Natural killer cell (primary cell): ENCODE results near the gene KEL. TPM values are rescaled to one million over a fixed set of nuclear protein-coding genes. Genes with fewer than 3 reads are reported as not detected.

Source experiments
- ATAC-seq, 3 donors: fragments of 150-1000 bp in 2 of 3; fragments of 200-7000 bp in 1 of 3; cut with Tn5 transposase; 1 replicate in 1 of 3; 2 replicates in 2 of 3; pipeline ENCODE4 v1.10.0; 2021; ENCODE audit warnings: mild to moderate bottlenecking in 2 of 3, moderate library complexity in 2 of 3
- DNase-seq, 2 donors: peaks; one replicate each; pipeline versions ENCODE4 v3.0.0 to v3.0.0-alpha.2; 2013 to 2021; ENCODE audit warnings: mixed read lengths in 1 of 2
- H3K27ac ChIP-seq: one replicate; pipeline ENCODE4 v1.5.1; 2013; ENCODE audit warnings: mild to moderate bottlenecking, low read length
- H3K27me3 ChIP-seq: one replicate; pipeline ENCODE4 v1.6.1; 2013; ENCODE audit warnings: low read length; ENCODE audit not compliant: control insufficient read depth, insufficient read depth
- H3K36me3 ChIP-seq: one replicate; pipeline ENCODE4 v1.6.1; 2013; ENCODE audit warnings: low read length; ENCODE audit not compliant: control insufficient read depth, insufficient read depth
- H3K4me1 ChIP-seq: one replicate; pipeline ENCODE4 v1.6.1; 2013; ENCODE audit warnings: low read length; ENCODE audit not compliant: control insufficient read depth, insufficient read depth
- H3K4me3 ChIP-seq: one replicate; pipeline ENCODE4 v1.5.1; 2013; ENCODE audit warnings: low read length
- H3K9me3 ChIP-seq: one replicate; pipeline ENCODE4 v1.6.1; 2013; ENCODE audit warnings: low read length; ENCODE audit not compliant: control insufficient read depth, insufficient read depth
- H3K27ac Mint-ChIP-seq, 2 donors: one replicate each; pipeline ENCODE4 v1.8.0; 2022; ENCODE audit warnings: mild to moderate bottlenecking in 2 of 2, mixed read lengths in 2 of 2, moderate library complexity in 1 of 2
- H3K27me3 Mint-ChIP-seq, 2 donors: one replicate each; pipeline ENCODE4 v1.8.0; 2022; ENCODE audit warnings: low read depth in 2 of 2, mixed read lengths in 2 of 2
- H3K36me3 Mint-ChIP-seq: one replicate; pipeline ENCODE4 v1.8.0; 2022; ENCODE audit warnings: mixed read lengths
- H3K4me1 Mint-ChIP-seq, 2 donors: one replicate each; pipeline ENCODE4 v1.8.0; 2022; ENCODE audit warnings: mixed read lengths in 2 of 2
- H3K4me3 Mint-ChIP-seq: one replicate; pipeline ENCODE4 v1.8.0; 2022; ENCODE audit warnings: mild to moderate bottlenecking, moderate library complexity, mixed read lengths
- H3K9me3 Mint-ChIP-seq, 2 donors: one replicate each; pipeline ENCODE4 v1.8.0; 2022; ENCODE audit warnings: mixed read lengths in 2 of 2
- WGBS: methylation state at CpG from one replicate; pipeline ENCODE4 v1.1.7; 2013; ENCODE audit warnings: missing lambda C conversion rate; ENCODE audit not compliant: insufficient coverage; 5-methylcytosine and 5-hydroxymethylcytosine counted together
- intact Hi-C: fragments of 100-400 bp; cut with micrococcal nuclease; formaldehyde crosslinking; loops from one replicate; pipeline ENCODE4 v1.14.2; 2022
- total RNA-seq, 4 donors: library from RNA; stranded (reverse); fragments of 120-200 nt in 1 of 4; gene quantifications; one replicate each; pipeline versions ENCODE4 v1.2.3 to v1.2.4, GENCODE V29; 2013 to 2022
- TF ChIP-seq, protein P1 (sequence below): fragments of 200-600 bp; IDR thresholded peaks from one replicate; pipeline ENCODE4 v1.8.0; 2022; ENCODE audit warnings: antibody characterized with exemption

Gene KEL
- total RNA-seq, 3 donors from 2014 or later (not counting 1 experiment from before 2014, with no cell fraction given), result 0.09 to 0.61 TPM; not detected in 1

DNA sequence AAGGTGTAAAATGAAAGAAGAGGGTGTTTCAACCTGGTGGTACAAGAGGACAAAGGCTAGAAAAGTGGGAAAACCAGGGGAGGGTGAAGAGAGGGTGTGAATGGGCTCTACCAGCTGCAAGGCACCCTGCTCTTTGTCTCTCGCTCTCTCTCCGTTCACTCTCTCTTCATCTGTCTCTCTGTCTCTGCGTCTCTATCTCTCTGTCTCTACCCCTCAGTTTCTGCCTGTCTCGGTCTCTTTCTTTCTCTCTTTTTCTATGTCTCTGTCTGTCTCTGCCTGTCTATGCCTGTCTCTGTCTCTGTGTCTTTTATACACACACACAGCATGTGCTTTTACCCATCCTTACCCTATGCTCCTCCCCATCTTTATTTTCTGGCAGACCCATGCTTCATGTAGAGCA is 23.6 kb downstream of the KEL start:
- peaks cover 8 to 10% of the 10 kb centered on the region in 2 donors for H3K27me3 Mint-ChIP-seq
- no peaks in the 10 kb centered on the region for H3K9me3 ChIP-seq
- H3K36me3 Mint-ChIP-seq, result no peaks in the 10 kb centered on the region
- no peak overlapping the region for H3K4me3 Mint-ChIP-seq
- intact Hi-C loops, result no loop called here
- WGBS, result 95% methylated on average over 4 of the region's 4 CpGs
- H3K4me1 ChIP-seq, result no peaks in the 10 kb centered on the region
- no peak overlapping the region for H3K27ac Mint-ChIP-seq
- ATAC-seq, result no peak
- no peak overlapping the region for H3K27ac ChIP-seq
- no peaks in the 10 kb centered on the region for H3K27me3 ChIP-seq
- H3K9me3 Mint-ChIP-seq, result no peaks in the 10 kb centered on the region
- H3K4me3 ChIP-seq, result no peak overlapping the region
- no peaks in the 10 kb centered on the region for H3K36me3 ChIP-seq
- H3K4me1 Mint-ChIP-seq, result no peaks in the 10 kb centered on the region
- DNase-seq, result no peak
- TF ChIP-seq, protein P1, sequence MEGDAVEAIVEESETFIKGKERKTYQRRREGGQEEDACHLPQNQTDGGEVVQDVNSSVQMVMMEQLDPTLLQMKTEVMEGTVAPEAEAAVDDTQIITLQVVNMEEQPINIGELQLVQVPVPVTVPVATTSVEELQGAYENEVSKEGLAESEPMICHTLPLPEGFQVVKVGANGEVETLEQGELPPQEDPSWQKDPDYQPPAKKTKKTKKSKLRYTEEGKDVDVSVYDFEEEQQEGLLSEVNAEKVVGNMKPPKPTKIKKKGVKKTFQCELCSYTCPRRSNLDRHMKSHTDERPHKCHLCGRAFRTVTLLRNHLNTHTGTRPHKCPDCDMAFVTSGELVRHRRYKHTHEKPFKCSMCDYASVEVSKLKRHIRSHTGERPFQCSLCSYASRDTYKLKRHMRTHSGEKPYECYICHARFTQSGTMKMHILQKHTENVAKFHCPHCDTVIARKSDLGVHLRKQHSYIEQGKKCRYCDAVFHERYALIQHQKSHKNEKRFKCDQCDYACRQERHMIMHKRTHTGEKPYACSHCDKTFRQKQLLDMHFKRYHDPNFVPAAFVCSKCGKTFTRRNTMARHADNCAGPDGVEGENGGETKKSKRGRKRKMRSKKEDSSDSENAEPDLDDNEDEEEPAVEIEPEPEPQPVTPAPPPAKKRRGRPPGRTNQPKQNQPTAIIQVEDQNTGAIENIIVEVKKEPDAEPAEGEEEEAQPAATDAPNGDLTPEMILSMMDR, result no peak

- Mint-ChIP-seq H3K4me1 (no peaks in the 10 kb centered on the region), H3K9me3 (no peaks in the 10 kb centered on the region)
Observed at GRCh38 chr7:142935941-142936565, 26.1 kb downstream of the KEL start.

GRCh38 chr7:142934056-142934455 is 28.1 kb downstream of the KEL start:
- no peak for ATAC-seq
- intact Hi-C loops, result no loop called here
- Histone ChIP-seq H3K27me3 (no peaks in the 10 kb centered on the region), H3K27ac (no peak overlapping the region), H3K4me3 (no peak overlapping the region), H3K36me3 (no peaks in the 10 kb centered on the region), H3K9me3 (no peaks in the 10 kb centered on the region), H3K4me1 (no peaks in the 10 kb centered on the region)
- no peak for DNase-seq
- no peaks in the 10 kb centered on the region for H3K36me3 Mint-ChIP-seq
- 89% methylated on average over 12 of the region's 12 CpGs for WGBS
- H3K4me3 Mint-ChIP-seq, result no peak overlapping the region
- no peak overlapping the region for H3K27ac Mint-ChIP-seq
- peaks cover 9 to 13% of the 10 kb centered on the region in 2 donors for H3K27me3 Mint-ChIP-seq
- no peaks in the 10 kb centered on the region for H3K4me1 Mint-ChIP-seq
- TF ChIP-seq, protein P1, result no peak
- no peaks in the 10 kb centered on the region for H3K9me3 Mint-ChIP-seq

More at GRCh38 chr7:142935941-142936565, 26.1 kb downstream of the KEL start:
- Mint-ChIP-seq H3K27ac (no peak overlapping the region), H3K36me3 (no peaks in the 10 kb centered on the region), H3K4me3 (no peak overlapping the region), H3K27me3 (peaks cover 13% of the 10 kb centered on the region in 2 donors)
- Histone ChIP-seq H3K36me3 (no peaks in the 10 kb centered on the region), H3K27ac (no peak overlapping the region), H3K27me3 (no peaks in the 10 kb centered on the region), H3K9me3 (no peaks in the 10 kb centered on the region), H3K4me1 (no peaks in the 10 kb centered on the region), H3K4me3 (no peak overlapping the region)
- intact Hi-C loops, result no loop called here
- no peak for DNase-seq
- no peak for ATAC-seq
- TF ChIP-seq, protein P1, result no peak
- WGBS, result 88% methylated on average over 12 of the region's 12 CpGs

GRCh38 chr7:142933624-142934023 is 28.5 kb downstream of the KEL start, which contains the start of gene TRPV5:
TRPV5 (minus strand) TSS chr7:142933746; CDS start chr7:142933459, 287 bp downstream.
- Mint-ChIP-seq H3K27ac (no peak within 1 kb of the TSS), H3K36me3 (no peaks in the 10 kb centered on the region), H3K4me1 (no peaks in the 10 kb centered on the region), H3K27me3 (peaks cover 9 to 13% of the 10 kb centered on the region in 2 donors), H3K9me3 (no peaks in the 10 kb centered on the region), H3K4me3 (no peak within 1 kb of the TSS)
- DNase-seq (no peak), ATAC-seq (no peak)
- intact Hi-C loops, result no loop called here
- TF ChIP-seq, protein P1, result no peak
- WGBS, result 45% methylated on average over 4 of the region's 4 CpGs
- Histone ChIP-seq H3K4me3 (no peak within 1 kb of the TSS), H3K9me3 (no peaks in the 10 kb centered on the region), H3K27ac (no peak within 1 kb of the TSS), H3K27me3 (no peaks in the 10 kb centered on the region), H3K36me3 (no peaks in the 10 kb centered on the region), H3K4me1 (no peaks in the 10 kb centered on the region)
